ENCODE measurements around the gene STAC.

GRCh38 chr3:36403661-36404060 lies 23.4 kb downstream of the STAC start:
- TF ChIP-seq POLR2AphosphoS5 (IDR thresholded peaks at IDR 0.05; ENCODE audit: low read depth, low read length) (no peak), REST (IDR thresholded peaks at IDR 0.05; ENCODE audit: insufficient read depth in 1 of 2, low read depth in 2 of 2, low read length in 2 of 2) (no peak), SIN3A (IDR thresholded peaks at IDR 0.05; ENCODE audit: borderline replicate concordance, insufficient read depth, low read length) (no peak), TAF1 (IDR thresholded peaks at IDR 0.05; ENCODE audit: borderline replicate concordance, insufficient read depth, low read length) (no peak)
